Erythroblast (primary cell): ENCODE data around the gene HSPH1.

Experiments used
- GATA1 ChIP-seq: IDR thresholded peaks from 2 replicates; pipeline ENCODE4 v1.6.1; 2011; ENCODE audit warnings: low read depth, mild to moderate bottlenecking, control low read depth, low read length, moderate library complexity
- POLR2A ChIP-seq: IDR thresholded peaks from 2 replicates; pipeline ENCODE4 v1.6.1; 2011; ENCODE audit warnings: mild to moderate bottlenecking, low read length

DNA sequence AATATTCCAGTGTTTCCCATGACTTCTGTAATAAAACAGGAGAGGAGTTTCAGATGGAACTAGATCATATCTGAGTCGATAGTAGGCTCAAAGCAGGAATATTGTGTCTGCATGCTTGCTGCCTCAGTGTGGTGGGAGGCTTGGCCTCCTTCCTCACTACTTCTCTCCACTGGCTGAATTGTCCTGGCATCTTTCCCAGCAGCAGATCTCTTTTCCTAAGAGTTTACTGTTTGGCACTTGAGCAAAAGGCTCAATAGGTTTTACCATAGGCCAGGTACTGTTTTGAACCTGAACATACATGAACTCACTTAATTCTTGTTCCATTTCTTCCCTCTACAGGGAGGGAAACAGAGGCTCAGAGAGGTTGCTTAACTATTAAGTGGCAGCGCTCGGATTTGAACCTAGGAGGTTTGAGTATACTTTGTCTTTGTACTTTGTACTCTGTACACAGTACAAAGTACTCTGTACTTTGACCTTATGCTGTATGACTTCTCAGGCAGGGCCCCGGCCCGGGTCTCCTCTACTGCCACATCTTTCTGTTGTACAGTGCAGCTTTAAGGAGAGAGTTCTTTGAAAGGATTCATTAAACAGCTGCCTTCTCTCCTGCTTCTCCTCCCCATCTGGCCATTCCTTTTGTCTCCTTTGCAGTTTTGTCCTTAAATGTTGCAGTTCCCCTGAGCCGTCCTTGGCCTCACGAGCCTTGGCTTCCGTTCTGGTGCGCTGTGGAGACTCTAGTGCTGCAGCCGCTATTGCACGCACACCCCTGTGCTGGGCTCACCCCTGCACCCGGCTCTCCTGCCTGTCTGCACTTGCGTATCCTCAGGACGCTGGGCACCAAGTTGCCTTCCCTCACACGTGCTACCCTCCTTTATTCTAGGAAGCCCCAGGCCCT, 46.2 kb upstream of the HSPH1 start:
- no peak for TF ChIP-seq POLR2A
- no peak for TF ChIP-seq GATA1
